GM12878 (cell line): ENCODE results near the gene SCUBE3. TPM values are rescaled to one million over a fixed set of nuclear protein-coding genes. Genes with fewer than 3 reads are reported as not detected.

Experiments used
- ATAC-seq: fragments of 200-7000 bp; cut with Tn5 transposase; 3 replicates; pipeline ENCODE4 v1.9.1; 2020; ENCODE audit warnings: mild to moderate bottlenecking, moderate library complexity
- BruUV-seq: library from RNA; stranded (reverse); fragments of 400-500 nt; replicated peaks from 2 replicates; lab custom pipeline; 2021; lab: Mats Ljungman, UMichigan
- CTCF ChIA-PET: fragments of 300-600 bp; sonication (Branson Sonifier 250); formaldehyde crosslinking; extraction: SDS; loops from one replicate; lab custom pipeline; 2021; ENCODE audit warnings: inconsistent platforms; lab: Yijun Ruan, JAX
- POLR2A ChIA-PET: fragments of 350-600 bp; formaldehyde crosslinking; extraction: SDS; loops from one replicate; lab custom pipeline; 2021; ENCODE audit warnings: inconsistent platforms; lab: Charles Lee
- RAD21 ChIA-PET: fragments of 300-600 bp; sonication (Branson Sonifier 250); formaldehyde crosslinking; loops from one replicate; lab custom pipeline; 2023; ENCODE audit warnings: antibody characterized with exemption; ENCODE audit not compliant: unreplicated experiment; lab: Charles Lee
- SMC1A ChIA-PET: fragments of 300-600 bp; sonication (Branson Sonifier 250); formaldehyde crosslinking; loops from one replicate; lab custom pipeline; 2023; ENCODE audit not compliant: unreplicated experiment, uncharacterized antibody; lab: Charles Lee
- DNase-seq: peaks from one replicate; pipeline ENCODE4 v3.0.0-alpha.2; 2011; ENCODE audit warnings: low read depth, low spot score
- FAIRE-seq: peaks from 3 replicates; lab custom pipeline; 2011; peaks lifted over from hg19 to GRCh38; lab: Jason Lieb, UNC
- H2AFZ ChIP-seq: 2 replicates; pipeline ENCODE4 v1.6.0; 2011; ENCODE audit warnings: low read depth, low read length, control low read depth; ENCODE audit not compliant: control insufficient read depth
- H3K27ac ChIP-seq: 2 replicates; pipeline ENCODE4 v1.5.1; 2011; ENCODE audit warnings: control low read depth; ENCODE audit not compliant: control insufficient read depth, insufficient read depth
- H3K27me3 ChIP-seq, 2 experiments: replicated peaks in 1 of 2; 2 replicates each; pipeline versions ENCODE4 v1.6.0 to v1.6.1; 2011; ENCODE audit warnings: low read length in 1 of 2; ENCODE audit not compliant: control insufficient read depth in 2 of 2, insufficient read depth in 2 of 2
- H3K36me3 ChIP-seq, 2 experiments: 2 replicates each; pipeline ENCODE4 v1.5.1; 2011; ENCODE audit warnings: low read length in 1 of 2; ENCODE audit not compliant: control insufficient read depth in 2 of 2, insufficient read depth in 2 of 2
- H3K4me1 ChIP-seq: 2 replicates; pipeline ENCODE4 v1.6.1; 2011; ENCODE audit warnings: mild to moderate bottlenecking, low read length, moderate library complexity, mixed read lengths; ENCODE audit not compliant: control insufficient read depth, insufficient read depth
- H3K4me2 ChIP-seq: 2 replicates; pipeline ENCODE4 v1.6.0; 2011; ENCODE audit warnings: control low read depth; ENCODE audit not compliant: control insufficient read depth, insufficient read depth
- H3K4me3 ChIP-seq: fragments of 200-600 bp; sonication (generic); 2 replicates; pipeline ENCODE4 v1.5.1; 2016
- H3K79me2 ChIP-seq: 2 replicates; pipeline ENCODE4 v1.6.0; 2011; ENCODE audit warnings: low read length; ENCODE audit not compliant: control insufficient read depth, insufficient read depth
- H3K9ac ChIP-seq: 2 replicates; pipeline ENCODE4 v1.8.0; 2011; ENCODE audit warnings: low read length, control low read depth, mixed read lengths; ENCODE audit not compliant: control insufficient read depth, insufficient read depth
- H3K9me3 ChIP-seq: replicated peaks from 3 replicates; pipeline ENCODE4 v1.5.1; 2011; ENCODE audit warnings: mild to moderate bottlenecking, low read length; ENCODE audit not compliant: control insufficient read depth, insufficient read depth
- H4K20me1 ChIP-seq: 2 replicates; pipeline ENCODE4 v1.6.0; 2011; ENCODE audit not compliant: control insufficient read depth, insufficient read depth
- CEBPB ChIP-seq, 2 experiments: fragments of 150-350 bp in 1 of 2; IDR thresholded peaks; 2 replicates each; pipeline ENCODE4 v1.6.1; 2012 to 2014; ENCODE audit warnings: low read depth in 2 of 2, low read length in 2 of 2, borderline replicate concordance in 1 of 2, inconsistent platforms in 1 of 2
- CUX1 ChIP-seq: IDR thresholded peaks from 2 replicates; pipeline ENCODE4 v1.6.1; 2012; ENCODE audit warnings: improper control_type of control experiment, low read depth, low read length; ENCODE audit not compliant: insufficient replicate concordance
- JUNB ChIP-seq: IDR thresholded peaks from 2 replicates; pipeline ENCODE4 v1.6.1; 2016; ENCODE audit warnings: antibody characterized with exemption, mild to moderate bottlenecking
- MTA2 ChIP-seq: fragments of 450-650 bp; IDR thresholded peaks from 2 replicates; pipeline ENCODE4 v1.6.1; 2016; ENCODE audit warnings: low read depth, mild to moderate bottlenecking, moderate library complexity
- PAX5 ChIP-seq: IDR thresholded peaks from 2 replicates; pipeline ENCODE4 v1.6.1; 2011; ENCODE audit warnings: low read depth, low read length, borderline replicate concordance
- USF1 ChIP-seq: IDR thresholded peaks from 2 replicates; pipeline ENCODE4 v1.6.1; 2011; ENCODE audit warnings: borderline replicate concordance, low read depth, mild to moderate bottlenecking, moderate library complexity, mixed read lengths, low read length; ENCODE audit not compliant: insufficient read depth; ENCODE audit errors: extremely low read length
- YBX1 ChIP-seq: fragments of 450-650 bp; IDR thresholded peaks from 2 replicates; pipeline ENCODE4 v1.6.1; 2016; ENCODE audit warnings: antibody characterized with exemption
- ZNF592 ChIP-seq: fragments of 450-650 bp; IDR thresholded peaks from 2 replicates; pipeline ENCODE4 v1.6.1; 2017; ENCODE audit warnings: mild to moderate bottlenecking, moderate library complexity
- WGBS: methylation state at CpG from one replicate; pipeline ENCODE4 v1.1.6; 2016; ENCODE audit warnings: low lambda C conversion rate; ENCODE audit not compliant: insufficient replicate concordance, insufficient coverage; ENCODE audit errors: missing lambda C conversion rate; 5-methylcytosine and 5-hydroxymethylcytosine counted together
- in situ Hi-C: fragments of 300-500 bp; cut with MboI; formaldehyde crosslinking; loops from 9 replicates; pipeline ENCODE4 v1.14.3; 2018; ENCODE audit warnings: mixed read lengths
- intact Hi-C: fragments of 100-400 bp; cut with micrococcal nuclease; formaldehyde crosslinking; loops from one replicate; pipeline ENCODE4 v1.14.2; 2022; ENCODE audit not compliant: unreplicated experiment
- polyA plus RNA-seq, 11 experiments: library from polyadenylated mRNA; depleted of rRNA in 4 of 11; unstranded in 6 of 11; stranded (reverse) in 5 of 11; fragments of >200 nt; fragmentation: Nextera tagmentation in 4 of 11; fragmentation: Illumina TruSeq in 1 of 11; extraction: Ambion mirVana in 4 of 11; extraction: Trizol in 1 of 11; gene quantifications; 1 replicate in 1 of 11; 2 replicates in 10 of 11; pipeline versions ENCODE4 v1.2.1 to v1.2.3, GENCODE V29; 2011 to 2016; ENCODE audit warnings: inconsistent platforms in 2 of 11, missing spikeins in 2 of 11, low read depth in 1 of 11
- total RNA-seq, 4 experiments: library from RNA; depleted of rRNA in 3 of 4; stranded (reverse); fragments of >200 nt in 3 of 4; fragmentation: Illumina TruSeq in 1 of 4; extraction: Trizol in 1 of 4; gene quantifications; 2 replicates each; pipeline versions ENCODE4 v1.2.1 to v1.2.3, GENCODE V29; 2013 to 2021

Gene SCUBE3
- total and polyA plus RNA-seq, 10 of the 15 experiments (the other 5 are each of a cell fraction or from before 2014, with no cell fraction given): under 0.01 to 0.20 (median 0.07) TPM; not detected in 4

- TF ChIP-seq ZNF592: no peak
- TF ChIP-seq YBX1: no peak
These were observed 7.4 kb upstream of the SCUBE3 start (continued) for GRCh38 chr6:35206346-35206745.

GRCh38 chr6:35208419-35208818, 5.3 kb upstream of the SCUBE3 start:
- intact Hi-C loops: loop anchor here (5.0 kb wide), 2 partner anchors 34 to 221 kb away; no protein-coding TSS in a partner anchor
- ChIA-PET RAD21 (interaction anchor here (1.0 to 2.0 kb wide), 2 partner anchors 67 to 748 kb away, joined by 3 to 6 read pairs; partner anchors contain the start of gene TCP11), CTCF (interaction anchor here (0.6 to 7.5 kb wide), 7 partner anchors 13 to 221 kb away, joined by 3 to 114 read pairs (median 33); no protein-coding TSS in a partner anchor), POLR2A (no interaction called here), SMC1A (interaction anchor here (0.7 to 7.7 kb wide), 3 partner anchors 13 to 748 kb away, joined by 3 to 65 read pairs (median 3); no protein-coding TSS in a partner anchor)
- Histone ChIP-seq H3K4me1 (no peaks in the 10 kb centered on the region), H3K36me3 (no peaks in the 10 kb centered on the region), H3K79me2 (no peaks in the 10 kb centered on the region), H3K4me2 (no peak overlapping the region), H2AFZ (no peak overlapping the region), H4K20me1 (no peaks in the 10 kb centered on the region), H3K9me3 (no peaks in the 10 kb centered on the region), H3K9ac (no peak overlapping the region), H3K27ac (no peak overlapping the region), H3K27me3 (peaks cover 0 to 8% of the 10 kb centered on the region in 2 experiments), H3K4me3 (no peak overlapping the region)
- no peak for DNase-seq
- no peak for ATAC-seq
- in situ Hi-C loops: no loop called here
- 23% methylated on average over 4 of the region's 4 CpGs for WGBS
- no peak for FAIRE-seq
- BruUV-seq: no TSS peak
- TF ChIP-seq MTA2: no peak
- TF ChIP-seq JUNB: no peak
- TF ChIP-seq PAX5: no peak
- no peak for TF ChIP-seq USF1
- no peak for TF ChIP-seq CUX1
- TF ChIP-seq CEBPB (IDR thresholded peaks at IDR 0.05; ENCODE audit: borderline replicate concordance in 1 of 2, low read depth in 2 of 2, low read length in 2 of 2): no peak
